OCI-LY7 (cell line): ENCODE results near the gene PPP2R5C. TPM values are rescaled to one million over a fixed set of nuclear protein-coding genes. Genes with fewer than 3 reads are reported as not detected.

Experiments
- BruUV-seq: library from RNA; stranded (reverse); fragments of 400-500 nt; replicated peaks from 2 replicates; lab custom pipeline; 2021; lab: Mats Ljungman, UMichigan
- CTCF ChIA-PET: fragments of 300-600 bp; sonication (Branson Sonifier 250); formaldehyde crosslinking; loops from one replicate; lab custom pipeline; 2022; ENCODE audit warnings: antibody characterized with exemption; ENCODE audit not compliant: unreplicated experiment; lab: Charles Lee
- POLR2A ChIA-PET: fragments of 300-600 bp; sonication (Branson Sonifier 250); formaldehyde crosslinking; loops from one replicate; lab custom pipeline; 2022; ENCODE audit warnings: antibody characterized with exemption; lab: Charles Lee
- DNase-seq: peaks from one replicate; pipeline ENCODE4 v3.0.0-alpha.2; 2015; ENCODE audit warnings: low spot score
- H2AFZ ChIP-seq: fragments of 200-600 bp; sonication (generic), shearing (Covaris generic); 2 replicates; pipeline ENCODE4 v1.6.1; 2014; ENCODE audit warnings: mild to moderate bottlenecking, antibody characterized with exemption, low read length, moderate library complexity
- H3K27ac ChIP-seq: fragments of 200-600 bp; sonication (generic); 2 replicates; pipeline ENCODE4 v1.5.1; 2014; ENCODE audit warnings: mixed run types, low read depth, mild to moderate bottlenecking, moderate library complexity, low read length, inconsistent platforms; ENCODE audit not compliant: poor library complexity, severe bottlenecking
- H3K36me3 ChIP-seq: fragments of 200-600 bp; sonication (generic); 2 replicates; pipeline ENCODE4 v1.6.1; 2014; ENCODE audit warnings: mild to moderate bottlenecking, antibody characterized with exemption, low read length, moderate library complexity, mixed read lengths; ENCODE audit not compliant: insufficient read depth
- H3K4me1 ChIP-seq: fragments of 200-600 bp; sonication (generic); 2 replicates; pipeline ENCODE4 v1.5.1; 2014; ENCODE audit warnings: mild to moderate bottlenecking, low read length; ENCODE audit not compliant: insufficient read depth, poor library complexity, severe bottlenecking
- H3K4me2 ChIP-seq: fragments of 200-600 bp; sonication (generic); 2 replicates; pipeline ENCODE4 v1.6.1; 2014; ENCODE audit warnings: mild to moderate bottlenecking, low read length
- H3K4me3 ChIP-seq: fragments of 200-600 bp; sonication (generic); 2 replicates; pipeline ENCODE4 v1.5.1; 2014; ENCODE audit warnings: mild to moderate bottlenecking, low read depth, low read length; ENCODE audit not compliant: poor library complexity, severe bottlenecking
- H3K79me2 ChIP-seq: fragments of 200-600 bp; sonication (generic); 2 replicates; pipeline ENCODE4 v1.6.1; 2016; ENCODE audit warnings: low read depth, mild to moderate bottlenecking, low read length, moderate library complexity, mixed read lengths; ENCODE audit not compliant: insufficient read depth
- H3K9me2 ChIP-seq: fragments of 200-600 bp; sonication (generic); 2 replicates; pipeline ENCODE4 v1.6.1; 2016; ENCODE audit warnings: mild to moderate bottlenecking, low read length, mixed read lengths; ENCODE audit not compliant: insufficient read depth
- H3K9me3 ChIP-seq: fragments of 200-600 bp; sonication (generic); 2 replicates; pipeline ENCODE4 v1.6.1; 2014; ENCODE audit warnings: mild to moderate bottlenecking, mixed run types, low read length, mixed read lengths
- H4K20me1 ChIP-seq: fragments of 200-600 bp; sonication (generic); 2 replicates; pipeline ENCODE4 v1.6.1; 2014; ENCODE audit warnings: mild to moderate bottlenecking, antibody characterized with exemption, low read length, moderate library complexity, mixed read lengths; ENCODE audit not compliant: insufficient read depth
- EZH2phosphoT487 ChIP-seq: fragments of 200-600 bp; sonication (generic); IDR thresholded peaks from 2 replicates; pipeline ENCODE4 v1.6.1; 2018; ENCODE audit warnings: low read depth, borderline replicate concordance, mild to moderate bottlenecking, mixed run types, antibody characterized with exemption, low read length, moderate library complexity, mixed read lengths
- intact Hi-C: fragments of 100-400 bp; cut with micrococcal nuclease; formaldehyde crosslinking; loops from one replicate; pipeline ENCODE4 v1.10.0; 2022; ENCODE audit not compliant: unreplicated experiment
- total RNA-seq, 2 experiments: library from RNA; depleted of rRNA in 1 of 2; stranded (reverse); fragments of >200 nt in 1 of 2; shearing (Covaris generic) in 1 of 2; gene quantifications; 2 replicates each; pipeline ENCODE4 v1.2.3, GENCODE V29; 2014 to 2022
- TF ChIP-seq, protein P1 (sequence below): fragments of 200-600 bp; sonication (generic); conservative IDR thresholded peaks from 2 replicates; pipeline ENCODE4 v1.5.1; 2014; ENCODE audit warnings: mild to moderate bottlenecking, antibody characterized with exemption, low read length, moderate library complexity, mixed read lengths

Gene PPP2R5C
- total RNA-seq, 2 experiments from 2014 or later: 161 to 236 TPM

DNA sequence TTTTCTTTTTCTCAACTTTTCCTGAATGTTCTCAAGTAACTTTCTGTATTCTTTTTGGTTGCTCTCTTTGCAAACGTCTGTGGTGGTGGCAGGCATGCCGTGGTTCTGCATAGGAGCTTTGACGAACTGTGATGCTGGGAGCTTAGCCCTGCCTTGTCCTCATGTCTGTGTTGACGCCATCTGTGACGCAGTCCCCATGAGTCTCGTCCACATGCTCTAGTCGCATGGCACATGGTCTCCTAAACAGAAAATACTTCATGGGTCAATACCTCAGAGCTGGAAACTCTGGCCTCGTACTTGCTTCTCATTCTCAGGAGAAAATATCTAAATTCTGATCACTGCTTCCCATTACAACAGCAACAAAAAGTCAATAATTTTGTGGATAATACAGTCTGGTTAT lies 152.6 kb downstream of the PPP2R5C start:
- Histone ChIP-seq H3K4me2 (no peak overlapping the region), H3K9me2 (no peaks in the 10 kb centered on the region), H3K36me3 (peaks cover 48% of the 10 kb centered on the region), H3K4me1 (no peaks in the 10 kb centered on the region), H3K79me2 (no peaks in the 10 kb centered on the region), H3K27ac (no peak overlapping the region), H3K4me3 (no peak overlapping the region), H4K20me1 (no peaks in the 10 kb centered on the region), H2AFZ (no peak overlapping the region), H3K9me3 (no peaks in the 10 kb centered on the region)
- no TSS peak for BruUV-seq
- intact Hi-C loops: no loop called here
- POLR2A ChIA-PET: interaction anchor here (0.9 kb wide), 1 partner anchor 21 kb away, joined by 5 read pairs; no protein-coding TSS in a partner anchor
- TF ChIP-seq EZH2phosphoT487: no peak
- TF ChIP-seq, protein P1, sequence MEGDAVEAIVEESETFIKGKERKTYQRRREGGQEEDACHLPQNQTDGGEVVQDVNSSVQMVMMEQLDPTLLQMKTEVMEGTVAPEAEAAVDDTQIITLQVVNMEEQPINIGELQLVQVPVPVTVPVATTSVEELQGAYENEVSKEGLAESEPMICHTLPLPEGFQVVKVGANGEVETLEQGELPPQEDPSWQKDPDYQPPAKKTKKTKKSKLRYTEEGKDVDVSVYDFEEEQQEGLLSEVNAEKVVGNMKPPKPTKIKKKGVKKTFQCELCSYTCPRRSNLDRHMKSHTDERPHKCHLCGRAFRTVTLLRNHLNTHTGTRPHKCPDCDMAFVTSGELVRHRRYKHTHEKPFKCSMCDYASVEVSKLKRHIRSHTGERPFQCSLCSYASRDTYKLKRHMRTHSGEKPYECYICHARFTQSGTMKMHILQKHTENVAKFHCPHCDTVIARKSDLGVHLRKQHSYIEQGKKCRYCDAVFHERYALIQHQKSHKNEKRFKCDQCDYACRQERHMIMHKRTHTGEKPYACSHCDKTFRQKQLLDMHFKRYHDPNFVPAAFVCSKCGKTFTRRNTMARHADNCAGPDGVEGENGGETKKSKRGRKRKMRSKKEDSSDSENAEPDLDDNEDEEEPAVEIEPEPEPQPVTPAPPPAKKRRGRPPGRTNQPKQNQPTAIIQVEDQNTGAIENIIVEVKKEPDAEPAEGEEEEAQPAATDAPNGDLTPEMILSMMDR: no peak
- CTCF ChIA-PET: no interaction called here
- DNase-seq: no peak

DNA sequence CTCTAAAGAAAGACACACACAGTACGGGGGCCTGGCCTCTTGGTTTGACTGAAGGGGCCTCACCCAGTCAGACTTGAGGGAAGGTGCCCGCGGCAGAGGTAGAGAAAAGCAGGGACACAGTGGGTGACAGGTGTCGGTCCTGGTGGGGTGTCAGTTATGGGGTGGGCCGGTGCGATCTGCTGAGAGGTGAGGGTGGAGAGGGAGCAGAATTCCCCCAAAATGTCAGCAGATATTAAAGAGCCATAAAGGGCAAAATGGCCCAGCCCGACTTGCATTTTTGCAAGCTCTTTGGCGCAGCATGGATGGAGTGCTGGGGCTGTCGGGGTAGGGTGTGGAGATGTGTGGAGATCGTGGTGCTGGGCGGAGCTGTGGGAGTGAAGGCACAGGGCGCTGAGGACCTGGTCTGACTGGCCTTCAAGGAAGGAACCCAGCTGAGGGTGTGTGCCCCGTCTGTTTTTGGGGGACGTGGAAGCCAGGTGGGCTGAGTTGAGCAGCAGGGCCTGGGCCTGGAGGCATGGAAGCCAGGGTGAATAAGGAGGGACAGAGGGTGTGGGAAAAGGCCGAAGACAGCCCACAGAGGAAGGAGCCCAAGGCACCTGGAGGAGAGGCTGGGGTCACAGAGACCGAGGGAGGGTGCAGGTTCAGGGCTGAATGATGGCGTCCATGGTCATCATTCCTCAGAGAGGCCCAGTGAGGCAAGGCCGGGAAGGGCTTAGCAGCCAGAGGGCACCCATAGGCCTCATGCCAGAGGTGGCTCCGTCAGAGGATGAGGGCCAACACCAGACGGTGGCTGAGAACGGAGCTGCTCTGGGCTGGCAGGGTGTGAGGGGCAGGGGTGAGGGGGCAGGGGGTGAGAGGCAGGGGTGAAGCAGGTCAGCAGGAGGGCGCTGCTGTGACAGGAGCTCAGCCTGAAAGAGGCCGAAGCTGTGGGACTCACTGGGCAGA lies 154.6 kb downstream of the PPP2R5C start:
- no peaks in the 10 kb centered on the region for H3K4me1 ChIP-seq
- DNase-seq: no peak
- H3K79me2 ChIP-seq: no peaks in the 10 kb centered on the region
- no peaks in the 10 kb centered on the region for H3K9me3 ChIP-seq
- ChIA-PET CTCF (no interaction called here), POLR2A (no interaction called here)
- no peak overlapping the region for H3K27ac ChIP-seq
- intact Hi-C loops: no loop called here
- no peak overlapping the region for H3K4me3 ChIP-seq
- no TSS peak for BruUV-seq
- no peak overlapping the region for H2AFZ ChIP-seq
- H3K36me3 ChIP-seq: peaks cover 41% of the 10 kb centered on the region
- TF ChIP-seq, protein P1: no peak
- no peak for TF ChIP-seq EZH2phosphoT487
- no peak overlapping the region for H3K4me2 ChIP-seq
- no peaks in the 10 kb centered on the region for H3K9me2 ChIP-seq
- no peaks in the 10 kb centered on the region for H4K20me1 ChIP-seq

DNA sequence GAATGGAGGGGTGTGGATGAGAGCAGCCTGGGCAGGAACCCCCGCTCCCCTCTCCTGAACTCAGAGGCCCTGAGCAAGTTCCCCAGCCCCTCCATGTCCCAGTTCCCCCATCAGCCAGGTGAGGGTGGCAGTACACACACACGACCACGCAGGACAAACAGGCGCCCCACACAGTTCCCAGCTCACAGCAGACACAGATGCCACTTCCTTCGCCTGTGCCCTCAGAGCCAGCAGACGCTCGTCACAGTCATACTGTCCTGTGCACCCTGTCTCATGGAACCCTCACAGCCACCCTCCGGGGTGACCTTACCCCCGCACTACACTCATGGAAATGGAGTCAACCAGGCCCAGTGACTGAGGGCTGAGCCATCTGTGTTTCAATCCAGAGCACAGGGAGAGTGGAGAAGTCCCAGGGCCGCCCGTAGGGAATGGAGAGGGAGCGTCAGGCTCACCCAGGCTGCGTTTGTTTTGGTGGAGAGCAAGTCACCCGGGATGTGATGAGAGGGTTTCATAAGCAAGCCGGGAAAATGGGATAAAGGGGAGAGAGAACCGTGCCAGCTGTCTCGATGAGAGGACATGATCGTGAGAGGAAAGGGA lies 155.4 kb downstream of the PPP2R5C start:
- H3K79me2 ChIP-seq: no peaks in the 10 kb centered on the region
- H3K4me1 ChIP-seq: no peaks in the 10 kb centered on the region
- no peak overlapping the region for H3K4me3 ChIP-seq
- no peak overlapping the region for H2AFZ ChIP-seq
- no peak for TF ChIP-seq EZH2phosphoT487
- TF ChIP-seq, protein P1: no peak
- ChIA-PET CTCF (no interaction called here), POLR2A (no interaction called here)
- H3K9me3 ChIP-seq: no peaks in the 10 kb centered on the region
- no peak overlapping the region for H3K4me2 ChIP-seq
- H3K27ac ChIP-seq: no peak overlapping the region
- peaks cover 41% of the 10 kb centered on the region for H3K36me3 ChIP-seq
- no TSS peak for BruUV-seq
- no peak for DNase-seq
- no peaks in the 10 kb centered on the region for H3K9me2 ChIP-seq
- H4K20me1 ChIP-seq: no peaks in the 10 kb centered on the region
- intact Hi-C loops: no loop called here
